HEK293T (cell line): ENCODE results near the gene SLC24A2.

Source experiments
- CTCF ChIA-PET: fragments of 350-600 bp; formaldehyde crosslinking; extraction: SDS; loops from one replicate; lab custom pipeline; 2021; ENCODE audit warnings: antibody characterized with exemption, inconsistent platforms; lab: Yijun Ruan, JAX
- POLR2A ChIA-PET: fragments of 350-600 bp; formaldehyde crosslinking; extraction: SDS; loops from one replicate; lab custom pipeline; 2020; ENCODE audit warnings: antibody characterized with exemption, inconsistent platforms; lab: Yijun Ruan, JAX
- DNase-seq: peaks from one replicate; pipeline ENCODE4 v3.0.0; 2012; ENCODE audit warnings: mixed read lengths; ENCODE audit errors: extremely low spot score
- ARNT ChIP-seq: fragments of 450-650 bp; IDR thresholded peaks from 2 replicates; pipeline ENCODE4 v1.6.1; 2017; ENCODE audit warnings: mild to moderate bottlenecking
- BHLHE40 ChIP-seq: fragments of 450-650 bp; IDR thresholded peaks from 2 replicates; pipeline ENCODE4 v1.6.1; 2016; ENCODE audit warnings: mild to moderate bottlenecking, moderate library complexity, borderline replicate concordance
- CTBP1 ChIP-seq: fragments of 450-650 bp; IDR thresholded peaks from 2 replicates; pipeline ENCODE4 v1.6.1; 2016; ENCODE audit warnings: borderline replicate concordance
- ELF4 ChIP-seq: fragments of 450-650 bp; IDR thresholded peaks from 2 replicates; pipeline ENCODE4 v1.6.1; 2017; ENCODE audit warnings: antibody characterized with exemption
- FOXA1 ChIP-seq: fragments of 450-650 bp; IDR thresholded peaks from 2 replicates; pipeline ENCODE4 v1.6.1; 2016; ENCODE audit warnings: mild to moderate bottlenecking
- FOXK2 ChIP-seq: fragments of 450-650 bp; IDR thresholded peaks from 2 replicates; pipeline ENCODE4 v1.6.1; 2016; ENCODE audit warnings: mild to moderate bottlenecking
- FOXM1 ChIP-seq: fragments of 450-650 bp; IDR thresholded peaks from 2 replicates; pipeline ENCODE4 v1.6.1; 2017; ENCODE audit warnings: mild to moderate bottlenecking, borderline replicate concordance
- HDGF ChIP-seq: fragments of 450-650 bp; IDR thresholded peaks from 2 replicates; pipeline ENCODE4 v1.6.1; 2017; ENCODE audit warnings: antibody characterized with exemption, borderline replicate concordance
- L3MBTL2 ChIP-seq: fragments of 450-650 bp; conservative IDR thresholded peaks from 2 replicates; pipeline ENCODE4 v1.6.1; 2016; ENCODE audit warnings: mild to moderate bottlenecking
- LEF1 ChIP-seq: fragments of 450-650 bp; IDR thresholded peaks from 2 replicates; pipeline ENCODE4 v1.6.1; 2017; ENCODE audit warnings: mild to moderate bottlenecking, borderline replicate concordance
- NFRKB ChIP-seq: fragments of 450-650 bp; IDR thresholded peaks from 2 replicates; pipeline ENCODE4 v1.6.1; 2016; ENCODE audit warnings: mild to moderate bottlenecking, moderate library complexity
- SP1 ChIP-seq: fragments of 450-650 bp; IDR thresholded peaks from 2 replicates; pipeline ENCODE4 v1.6.1; 2017
- SUZ12 ChIP-seq: fragments of 450-650 bp; IDR thresholded peaks from 2 replicates; pipeline ENCODE4 v1.6.1; 2016; ENCODE audit warnings: mild to moderate bottlenecking
- TARDBP ChIP-seq: fragments of 450-650 bp; IDR thresholded peaks from 2 replicates; pipeline ENCODE4 v1.6.1; 2016
- ZNF384 ChIP-seq: fragments of 450-650 bp; IDR thresholded peaks from 2 replicates; pipeline ENCODE4 v1.6.1; 2016
- TF ChIP-seq, protein P1 (sequence below): fragments of 450-650 bp; IDR thresholded peaks from 2 replicates; pipeline ENCODE4 v1.6.1; 2016

SLC24A2 gene

GRCh38 chr9:19781240-19781639 is 7.6 kb downstream of the SLC24A2 start:
- TF ChIP-seq, protein P1, sequence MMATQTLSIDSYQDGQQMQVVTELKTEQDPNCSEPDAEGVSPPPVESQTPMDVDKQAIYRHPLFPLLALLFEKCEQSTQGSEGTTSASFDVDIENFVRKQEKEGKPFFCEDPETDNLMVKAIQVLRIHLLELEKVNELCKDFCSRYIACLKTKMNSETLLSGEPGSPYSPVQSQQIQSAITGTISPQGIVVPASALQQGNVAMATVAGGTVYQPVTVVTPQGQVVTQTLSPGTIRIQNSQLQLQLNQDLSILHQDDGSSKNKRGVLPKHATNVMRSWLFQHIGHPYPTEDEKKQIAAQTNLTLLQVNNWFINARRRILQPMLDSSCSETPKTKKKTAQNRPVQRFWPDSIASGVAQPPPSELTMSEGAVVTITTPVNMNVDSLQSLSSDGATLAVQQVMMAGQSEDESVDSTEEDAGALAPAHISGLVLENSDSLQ, result no peak
- no peak for TF ChIP-seq FOXM1
- TF ChIP-seq LEF1, result no peak
- no peak for TF ChIP-seq BHLHE40
- no peak for TF ChIP-seq SUZ12
- no peak for TF ChIP-seq NFRKB
- no peak for TF ChIP-seq L3MBTL2
- TF ChIP-seq SP1, result no peak
- CTCF ChIA-PET, result no interaction called here
- no peak for DNase-seq
- POLR2A ChIA-PET, result no interaction called here

DNA sequence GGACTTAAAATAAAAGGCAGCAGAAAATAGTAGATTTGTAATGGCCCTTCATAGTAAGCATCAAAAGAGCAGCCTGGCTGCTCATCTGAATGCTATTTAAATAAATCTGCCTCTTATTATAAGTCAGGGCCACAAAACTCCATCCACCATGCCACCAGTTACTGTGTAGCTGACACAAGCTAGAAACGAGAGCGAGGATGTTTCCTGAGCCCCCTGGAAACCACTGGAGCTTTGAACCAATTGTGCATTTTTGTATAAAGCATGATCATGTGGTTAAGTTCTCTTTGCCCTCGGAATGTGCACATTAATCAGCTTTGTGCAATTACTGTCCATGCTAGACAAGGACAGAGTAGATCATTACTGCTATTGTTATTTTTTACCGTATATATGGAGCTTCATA is 17.4 kb downstream of the SLC24A2 start:
- ChIA-PET CTCF (no interaction called here), POLR2A (no interaction called here)
- no peak for TF ChIP-seq ZNF384
- no peak for TF ChIP-seq ARNT
- TF ChIP-seq SUZ12, result no peak
- TF ChIP-seq BHLHE40, result no peak
- TF ChIP-seq ELF4, result no peak
- no peak for TF ChIP-seq SP1
- TF ChIP-seq FOXA1, result no peak
- TF ChIP-seq LEF1, result no peak
- TF ChIP-seq NFRKB, result no peak
- TF ChIP-seq, protein P1, result no peak
- TF ChIP-seq CTBP1, result no peak
- TF ChIP-seq FOXK2, result no peak
- no peak for TF ChIP-seq TARDBP
- TF ChIP-seq FOXM1, result no peak
- no peak for TF ChIP-seq L3MBTL2
- no peak for TF ChIP-seq HDGF
- no peak for DNase-seq

DNA sequence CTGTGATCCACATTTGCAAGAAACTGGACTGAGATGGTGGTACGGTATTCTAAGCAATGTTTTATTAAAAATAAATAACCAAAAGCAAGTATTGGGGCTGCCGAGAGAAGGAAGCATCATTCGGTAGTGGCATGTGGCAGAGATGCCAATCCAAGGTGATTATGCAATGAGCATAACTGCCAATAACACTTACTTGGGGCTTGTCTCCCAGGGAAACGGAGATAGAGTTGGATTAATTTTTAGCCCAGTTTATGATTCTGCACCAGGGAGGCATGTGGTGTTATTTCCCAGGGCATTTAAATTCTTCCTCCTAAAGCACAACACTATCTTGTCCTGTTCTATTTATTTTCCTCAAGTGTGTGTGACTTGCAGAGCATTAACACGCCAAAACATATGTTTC is 17.9 kb downstream of the SLC24A2 start:
- DNase-seq, result no peak
- ChIA-PET POLR2A (no interaction called here), CTCF (no interaction called here)
- TF ChIP-seq FOXM1 (no peak), BHLHE40 (no peak), LEF1 (no peak), L3MBTL2 (no peak), NFRKB (no peak), SP1 (no peak), CTBP1 (no peak), ELF4 (no peak), FOXA1 (no peak), FOXK2 (no peak)

- ChIA-PET CTCF (no interaction called here), POLR2A (no interaction called here)
- no peak for DNase-seq
- no peak for TF ChIP-seq NFRKB
- no peak for TF ChIP-seq LEF1
- TF ChIP-seq ARNT, result no peak
- no peak for TF ChIP-seq ELF4
- no peak for TF ChIP-seq SUZ12
- TF ChIP-seq SP1, result no peak
- no peak for TF ChIP-seq TARDBP
- TF ChIP-seq, protein P1, result no peak
- TF ChIP-seq FOXA1, result no peak
- no peak for TF ChIP-seq FOXK2
Measured at GRCh38 chr9:19769213-19769612, 19.6 kb downstream of the SLC24A2 start.

DNA sequence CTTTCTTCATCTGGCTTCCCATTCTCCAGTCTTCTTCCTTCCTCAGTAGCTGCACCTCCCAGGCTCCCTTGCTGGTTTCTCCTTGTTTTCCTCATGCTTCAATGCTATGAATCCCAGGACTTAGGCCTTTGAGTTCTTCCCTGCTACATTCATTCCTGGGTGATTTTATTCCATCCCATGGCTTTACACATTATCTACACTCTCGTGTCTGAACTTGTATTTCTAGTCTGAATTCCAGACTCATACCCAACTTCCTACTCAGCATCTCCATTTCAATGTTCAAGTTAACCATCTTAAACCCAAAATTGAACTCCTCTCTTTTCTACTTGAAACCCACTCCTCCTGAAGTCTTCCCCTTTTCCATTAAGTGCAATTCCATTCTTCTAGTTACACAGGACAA is 20.0 kb downstream of the SLC24A2 start:
- ChIA-PET POLR2A (no interaction called here), CTCF (no interaction called here)
- DNase-seq, result no peak
- TF ChIP-seq CTBP1 (no peak), NFRKB (no peak), SP1 (no peak), ZNF384 (no peak), L3MBTL2 (no peak), FOXA1 (no peak), TARDBP (no peak), SUZ12 (no peak), ELF4 (no peak), BHLHE40 (no peak), HDGF (no peak)

GRCh38 chr9:19759066-19759465 is 29.8 kb downstream of the SLC24A2 start:
- no peak for DNase-seq
- ChIA-PET POLR2A (no interaction called here), CTCF (no interaction called here)

More at GRCh38 chr9:19759066-19759465, 29.8 kb downstream of the SLC24A2 start:
- no peak for TF ChIP-seq FOXK2
- TF ChIP-seq BHLHE40, result no peak
- TF ChIP-seq SUZ12, result no peak
- TF ChIP-seq FOXA1, result no peak
- no peak for TF ChIP-seq FOXM1
- no peak for TF ChIP-seq TARDBP
- no peak for TF ChIP-seq L3MBTL2
- TF ChIP-seq LEF1, result no peak
- TF ChIP-seq, protein P1, result no peak
